Measurements from ENCODE around the gene AQP10. TPM values are rescaled to one million over a fixed set of nuclear protein-coding genes. Genes with fewer than 3 reads are reported as not detected.

Gene AQP10
- total and polyA plus RNA-seq, 2 donors (not counting 1 experiment from before 2014, with no cell fraction given) = not detected

DNA sequence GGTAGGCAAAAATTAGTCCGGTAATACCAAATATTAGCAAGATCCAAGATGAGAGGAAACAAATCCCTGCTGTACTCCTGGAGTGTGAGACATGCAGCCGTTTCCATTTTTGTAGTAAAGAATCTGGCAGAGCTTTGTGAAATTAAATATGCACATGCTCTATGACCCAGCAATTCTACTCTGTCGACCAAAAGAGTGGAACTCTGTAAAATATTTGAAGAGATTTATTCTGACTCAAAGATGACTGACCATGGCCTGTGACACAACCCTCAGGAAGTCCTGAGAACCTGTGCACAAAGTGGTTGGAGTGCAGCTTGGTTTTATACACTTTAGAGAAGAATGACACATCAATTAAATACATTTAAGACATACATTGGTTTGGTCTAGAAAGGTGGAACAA is 32.2 kb upstream of the AQP10 start:
- no peaks in the 10 kb centered on the region for H3K9me3 ChIP-seq (ENCODE audit: control insufficient read depth, insufficient read depth, low read depth, low read length)
- H4K20me1 ChIP-seq (ENCODE audit: control insufficient read depth, extremely low read depth, insufficient read depth, low read length) = no peaks in the 10 kb centered on the region
- H3K4me2 ChIP-seq (ENCODE audit: extremely low read depth, insufficient read depth, low read length) = no peak overlapping the region
- H3K79me2 ChIP-seq (ENCODE audit: control insufficient read depth, insufficient read depth, low read length) = no peaks in the 10 kb centered on the region
- no peak for DNase-seq (ENCODE audit: low read depth in 2 of 2)
- H3K36me3 ChIP-seq (ENCODE audit: control insufficient read depth, insufficient read depth, low read length) = no peaks in the 10 kb centered on the region
- no peaks in the 10 kb centered on the region for H3K4me1 ChIP-seq (ENCODE audit: control insufficient read depth, extremely low read depth, insufficient read depth, low read length)
- TF ChIP-seq EZH2 (IDR thresholded peaks at IDR 0.05; ENCODE audit: low read length, missing control alignments) = no peak
- TF ChIP-seq, protein P1, sequence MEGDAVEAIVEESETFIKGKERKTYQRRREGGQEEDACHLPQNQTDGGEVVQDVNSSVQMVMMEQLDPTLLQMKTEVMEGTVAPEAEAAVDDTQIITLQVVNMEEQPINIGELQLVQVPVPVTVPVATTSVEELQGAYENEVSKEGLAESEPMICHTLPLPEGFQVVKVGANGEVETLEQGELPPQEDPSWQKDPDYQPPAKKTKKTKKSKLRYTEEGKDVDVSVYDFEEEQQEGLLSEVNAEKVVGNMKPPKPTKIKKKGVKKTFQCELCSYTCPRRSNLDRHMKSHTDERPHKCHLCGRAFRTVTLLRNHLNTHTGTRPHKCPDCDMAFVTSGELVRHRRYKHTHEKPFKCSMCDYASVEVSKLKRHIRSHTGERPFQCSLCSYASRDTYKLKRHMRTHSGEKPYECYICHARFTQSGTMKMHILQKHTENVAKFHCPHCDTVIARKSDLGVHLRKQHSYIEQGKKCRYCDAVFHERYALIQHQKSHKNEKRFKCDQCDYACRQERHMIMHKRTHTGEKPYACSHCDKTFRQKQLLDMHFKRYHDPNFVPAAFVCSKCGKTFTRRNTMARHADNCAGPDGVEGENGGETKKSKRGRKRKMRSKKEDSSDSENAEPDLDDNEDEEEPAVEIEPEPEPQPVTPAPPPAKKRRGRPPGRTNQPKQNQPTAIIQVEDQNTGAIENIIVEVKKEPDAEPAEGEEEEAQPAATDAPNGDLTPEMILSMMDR (conservative IDR thresholded peaks at IDR 0.05 in 1 of 2, IDR thresholded peaks at IDR 0.05 in 1 of 2; ENCODE audit: low read depth in 1 of 2, low read length in 2 of 2) = no peak
- no peak overlapping the region for H3K9ac ChIP-seq (ENCODE audit: insufficient read depth, low read length)
- no peaks in the 10 kb centered on the region for H3K27me3 ChIP-seq (ENCODE audit: control insufficient read depth, insufficient read depth, low read length)
- H3K4me3 ChIP-seq (replicated peaks in 1 of 4; ENCODE audit: control extremely low read depth in 1 of 4, insufficient read depth in 1 of 4, low read depth in 3 of 4, low read length in 4 of 4) = no peak overlapping the region
- H2AFZ ChIP-seq (ENCODE audit: low read length) = no peak overlapping the region
- no peak overlapping the region for H3K27ac ChIP-seq (ENCODE audit: insufficient read depth, low read length)

DNA sequence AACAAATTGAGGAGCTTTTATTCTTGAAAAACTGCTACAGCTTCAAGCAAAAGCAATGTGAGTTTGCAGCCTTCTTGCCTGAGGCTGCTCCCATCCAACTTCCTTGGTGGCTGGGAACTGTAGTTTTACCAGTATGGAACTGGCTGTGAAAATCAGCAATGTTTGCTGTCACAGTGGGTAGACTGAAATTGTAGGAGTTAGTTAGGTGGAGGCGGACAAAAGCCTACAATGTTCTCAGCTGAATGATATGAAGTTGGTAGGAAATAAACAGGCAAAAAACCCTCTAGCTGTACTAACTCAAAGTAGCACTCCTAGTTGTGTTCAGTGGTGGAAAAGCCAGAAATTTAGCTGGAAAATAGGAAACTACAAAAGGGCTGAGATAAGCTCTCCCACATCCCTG is 30.0 kb upstream of the AQP10 start:
- H3K4me1 ChIP-seq (ENCODE audit: control insufficient read depth, extremely low read depth, insufficient read depth, low read length) = no peaks in the 10 kb centered on the region
- DNase-seq (ENCODE audit: low read depth in 2 of 2) = no peak
- no peaks in the 10 kb centered on the region for H3K79me2 ChIP-seq (ENCODE audit: control insufficient read depth, insufficient read depth, low read length)
- H2AFZ ChIP-seq (ENCODE audit: low read length) = no peak overlapping the region
- TF ChIP-seq, protein P1 (conservative IDR thresholded peaks at IDR 0.05 in 1 of 2, IDR thresholded peaks at IDR 0.05 in 1 of 2; ENCODE audit: low read depth in 1 of 2, low read length in 2 of 2) = no peak
- no peak for TF ChIP-seq EZH2 (IDR thresholded peaks at IDR 0.05; ENCODE audit: low read length, missing control alignments)
- no peaks in the 10 kb centered on the region for H3K36me3 ChIP-seq (ENCODE audit: control insufficient read depth, insufficient read depth, low read length)
- no peak overlapping the region for H3K4me2 ChIP-seq (ENCODE audit: extremely low read depth, insufficient read depth, low read length)
- no peaks in the 10 kb centered on the region for H3K9me3 ChIP-seq (ENCODE audit: control insufficient read depth, insufficient read depth, low read depth, low read length)
- H4K20me1 ChIP-seq (ENCODE audit: control insufficient read depth, extremely low read depth, insufficient read depth, low read length) = no peaks in the 10 kb centered on the region
- H3K4me3 ChIP-seq (replicated peaks in 1 of 4; ENCODE audit: control extremely low read depth in 1 of 4, insufficient read depth in 1 of 4, low read depth in 3 of 4, low read length in 4 of 4) = no peak overlapping the region
- H3K9ac ChIP-seq (ENCODE audit: insufficient read depth, low read length) = no peak overlapping the region
- H3K27me3 ChIP-seq (ENCODE audit: control insufficient read depth, insufficient read depth, low read length) = no peaks in the 10 kb centered on the region
- H3K27ac ChIP-seq (ENCODE audit: insufficient read depth, low read length) = no peak overlapping the region

DNA sequence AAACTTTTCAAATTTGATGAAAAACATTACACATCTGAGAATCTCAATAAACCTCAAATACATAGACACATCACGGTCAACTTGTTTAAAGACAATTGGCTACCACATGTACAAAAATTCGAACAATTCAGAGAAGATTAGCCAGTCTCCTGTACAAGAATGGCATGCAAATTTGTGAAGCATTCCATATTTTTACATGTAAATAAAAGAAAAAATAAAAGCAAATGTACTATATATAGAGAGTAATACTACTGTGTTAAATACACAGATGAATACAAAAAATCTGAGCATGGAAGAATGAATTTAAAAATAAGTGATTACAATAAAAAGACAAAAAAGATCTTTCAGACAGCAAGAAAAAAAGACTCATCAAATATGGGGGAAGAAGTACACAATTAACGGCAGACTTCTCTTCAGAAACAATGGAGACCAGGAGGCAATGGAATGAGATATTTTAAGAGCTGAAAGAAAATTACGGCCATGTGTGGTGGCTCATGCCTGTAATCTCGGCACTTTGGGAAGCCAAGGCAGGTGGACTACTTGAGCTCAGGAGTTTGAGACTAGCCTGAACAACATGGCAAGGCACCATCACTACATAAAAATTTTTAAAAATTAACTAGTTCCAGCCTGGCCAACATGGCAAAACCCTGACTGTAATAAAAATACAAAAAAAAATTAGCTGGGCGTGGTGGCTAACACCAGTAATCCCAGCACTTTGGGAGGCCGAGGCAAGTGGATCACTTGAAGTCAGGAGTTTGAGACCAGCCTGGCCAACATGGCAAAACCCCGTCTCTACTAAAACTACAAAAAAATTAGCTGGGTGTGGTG is 25.3 kb upstream of the AQP10 start:
- no peak for TF ChIP-seq EZH2 (IDR thresholded peaks at IDR 0.05; ENCODE audit: low read length, missing control alignments)
- TF ChIP-seq, protein P1 (conservative IDR thresholded peaks at IDR 0.05 in 1 of 2, IDR thresholded peaks at IDR 0.05 in 1 of 2; ENCODE audit: low read depth in 1 of 2, low read length in 2 of 2) = no peak
- H3K4me3 ChIP-seq (replicated peaks in 1 of 4; ENCODE audit: control extremely low read depth in 1 of 4, insufficient read depth in 1 of 4, low read depth in 3 of 4, low read length in 4 of 4) = no peak overlapping the region
- H3K4me2 ChIP-seq (ENCODE audit: extremely low read depth, insufficient read depth, low read length) = no peak overlapping the region
- no peak overlapping the region for H2AFZ ChIP-seq (ENCODE audit: low read length)
- H3K27me3 ChIP-seq (ENCODE audit: control insufficient read depth, insufficient read depth, low read length) = no peaks in the 10 kb centered on the region
- H3K36me3 ChIP-seq (ENCODE audit: control insufficient read depth, insufficient read depth, low read length) = no peaks in the 10 kb centered on the region
- peak in 1 of 2 donors; percentile 10 for DNase-seq (ENCODE audit: low read depth in 2 of 2)
- no peaks in the 10 kb centered on the region for H3K9me3 ChIP-seq (ENCODE audit: control insufficient read depth, insufficient read depth, low read depth, low read length)
- no peak overlapping the region for H3K27ac ChIP-seq (ENCODE audit: insufficient read depth, low read length)
- no peaks in the 10 kb centered on the region for H4K20me1 ChIP-seq (ENCODE audit: control insufficient read depth, extremely low read depth, insufficient read depth, low read length)
- H3K4me1 ChIP-seq (ENCODE audit: control insufficient read depth, extremely low read depth, insufficient read depth, low read length) = no peaks in the 10 kb centered on the region
- no peak overlapping the region for H3K9ac ChIP-seq (ENCODE audit: insufficient read depth, low read length)
- H3K79me2 ChIP-seq (ENCODE audit: control insufficient read depth, insufficient read depth, low read length) = no peaks in the 10 kb centered on the region

All from fibroblast of lung (primary cell).